Small intestine (tissue), 7 donors: Measurements from ENCODE around the gene OSBP2. TPM values are rescaled to one million over a fixed set of nuclear protein-coding genes. Genes with fewer than 3 reads are reported as not detected.

Experiments
- DNase-seq, 2 donors: peaks; one replicate each; pipeline versions ENCODE4 v3.0.0 to v3.0.0-alpha.2; 2013
- FAIRE-seq: peaks from 2 replicates; lab custom pipeline; 2012; peaks lifted over from hg19 to GRCh38; lab: Jason Lieb, UNC
- H3K27ac ChIP-seq, 3 donors: one replicate each; pipeline ENCODE4 v1.5.1; 2013; ENCODE audit warnings: low read length in 2 of 3, mild to moderate bottlenecking in 2 of 3, control low read depth in 1 of 3, inconsistent platforms in 1 of 3, low read depth in 1 of 3, moderate library complexity in 1 of 3
- H3K27me3 ChIP-seq, 3 donors: one replicate each; pipeline ENCODE4 v1.6.1; 2013; ENCODE audit warnings: low read length in 3 of 3, inconsistent platforms in 1 of 3; ENCODE audit not compliant: control insufficient read depth in 3 of 3, insufficient read depth in 3 of 3
- H3K36me3 ChIP-seq, 3 donors: one replicate each; pipeline ENCODE4 v1.6.1; 2013; ENCODE audit warnings: low read length in 3 of 3, inconsistent platforms in 1 of 3, low read depth in 1 of 3, mild to moderate bottlenecking in 1 of 3, moderate library complexity in 1 of 3; ENCODE audit not compliant: control insufficient read depth in 3 of 3, insufficient read depth in 2 of 3
- H3K4me1 ChIP-seq, 3 donors: one replicate each; pipeline ENCODE4 v1.6.1; 2013; ENCODE audit warnings: low read length in 2 of 3, inconsistent platforms in 1 of 3, low read depth in 1 of 3, mild to moderate bottlenecking in 1 of 3, moderate library complexity in 1 of 3; ENCODE audit not compliant: control insufficient read depth in 3 of 3, insufficient read depth in 2 of 3
- H3K4me3 ChIP-seq, 3 donors: one replicate each; pipeline ENCODE4 v1.5.1; 2013; ENCODE audit warnings: low read length in 3 of 3, control low read depth in 1 of 3, inconsistent platforms in 1 of 3, low read depth in 1 of 3, mild to moderate bottlenecking in 1 of 3, moderate library complexity in 1 of 3
- H3K9me3 ChIP-seq, 2 donors: one replicate each; pipeline ENCODE4 v1.6.1; 2013; ENCODE audit warnings: low read depth in 1 of 2, low read length in 1 of 2; ENCODE audit not compliant: control insufficient read depth in 2 of 2, insufficient read depth in 1 of 2
- WGBS, 3 donors: extraction: QIAGEN DNeasy Blood & Tissue Kit; methylation state at CpG; one replicate each; pipeline ENCODE4 v1.1.7; 2013; 5-methylcytosine and 5-hydroxymethylcytosine counted together
- polyA plus RNA-seq, 4 donors: library from polyadenylated mRNA; stranded (reverse) in 3 of 4; unstranded in 1 of 4; fragments of 200-250 nt in 3 of 4; fragments of 120-200 nt in 1 of 4; gene quantifications; one replicate each; pipeline versions ENCODE4 v1.2.1 to v1.2.3, GENCODE V29; 2013
- donor health status: healthy with polysubstance abuse.
- donor health status: control.
- donor health status: control.
- donor health status: Bipolar disorder and iron deficiency.
- donor health status: healthy.

The OSBP2 gene
- polyA plus RNA-seq, 4 donors: 1.3 to 99.3 (median 1.8) TPM

DNA sequence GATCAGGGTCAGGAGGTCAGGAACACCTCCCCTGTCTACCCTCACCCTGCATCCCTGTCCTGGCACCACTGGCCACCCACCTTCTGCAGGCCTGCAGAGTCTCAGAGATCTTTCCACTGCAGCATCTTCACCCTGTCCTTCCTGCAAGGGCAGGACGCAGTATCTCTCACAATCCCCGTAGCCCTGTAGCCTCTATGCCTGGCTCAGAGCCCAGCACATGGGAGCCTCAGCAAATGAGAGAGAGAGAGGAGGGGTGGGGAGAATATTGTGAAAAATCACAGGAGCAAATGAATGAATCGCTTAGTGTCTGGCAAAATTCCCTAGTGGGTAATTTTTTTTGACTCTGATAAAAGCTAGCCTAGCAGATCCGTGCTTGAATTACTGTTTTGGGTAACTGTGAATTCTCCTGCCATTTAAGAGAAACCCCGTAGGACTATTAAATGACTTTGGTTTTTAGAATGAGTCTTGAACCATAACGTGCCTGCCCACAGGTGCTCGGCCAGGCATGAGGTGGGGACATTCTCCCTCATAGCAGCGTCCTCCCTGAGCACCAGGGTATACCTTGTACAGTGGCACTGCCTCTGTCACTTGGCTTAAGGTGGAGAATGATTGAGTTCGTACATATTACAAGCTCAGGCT, 182.4 kb downstream of the OSBP2 start:
- FAIRE-seq (no peak), DNase-seq (no peak)
- WGBS, 3 donors: 66 to 77% (median 71%) methylated on average over 9 of the region's 9 CpGs
- H3K4me3 ChIP-seq: no peak overlapping the region
- no peaks in the 10 kb centered on the region for H3K9me3 ChIP-seq
- H3K27me3 ChIP-seq: no peaks in the 10 kb centered on the region
- no peak overlapping the region for H3K27ac ChIP-seq
- peaks cover 0 to 46% (median 0%) of the 10 kb centered on the region in 3 donors for H3K4me1 ChIP-seq
- H3K36me3 ChIP-seq: peaks cover 0 to 10% (median 0%) of the 10 kb centered on the region in 3 donors

GRCh38 chr22:30877662-30878515, 183.2 kb downstream of the OSBP2 start:
- no peak overlapping the region for H3K27ac ChIP-seq
- H3K4me3 ChIP-seq: no peak overlapping the region
- FAIRE-seq (no peak), DNase-seq (no peak)
- no peaks in the 10 kb centered on the region for H3K9me3 ChIP-seq
- peaks cover 0 to 11% (median 0%) of the 10 kb centered on the region in 3 donors for H3K36me3 ChIP-seq
- H3K27me3 ChIP-seq: no peaks in the 10 kb centered on the region
- H3K4me1 ChIP-seq: peaks cover 0 to 54% (median 0%) of the 10 kb centered on the region in 3 donors
- WGBS, 3 donors: 87 to 90% (median 89%) methylated on average over 15 of the region's 15 CpGs

- Histone ChIP-seq H3K4me1 (peaks cover 0 to 61% (median 0%) of the 10 kb centered on the region in 3 donors), H3K27me3 (no peaks in the 10 kb centered on the region), H3K9me3 (no peaks in the 10 kb centered on the region), H3K4me3 (no peak overlapping the region), H3K36me3 (peaks cover 0 to 17% (median 0%) of the 10 kb centered on the region in 3 donors), H3K27ac (peak overlapping the region in 1 of 3 donors; percentile 21)
- FAIRE-seq (no peak), DNase-seq (peak in 1 of 2 donors; percentile 79)
- WGBS, 3 donors: 69 to 79% (median 75%) methylated on average over 16 of the region's 16 CpGs
Observed at GRCh38 chr22:30878516-30879414, 184.1 kb downstream of the OSBP2 start.

DNA sequence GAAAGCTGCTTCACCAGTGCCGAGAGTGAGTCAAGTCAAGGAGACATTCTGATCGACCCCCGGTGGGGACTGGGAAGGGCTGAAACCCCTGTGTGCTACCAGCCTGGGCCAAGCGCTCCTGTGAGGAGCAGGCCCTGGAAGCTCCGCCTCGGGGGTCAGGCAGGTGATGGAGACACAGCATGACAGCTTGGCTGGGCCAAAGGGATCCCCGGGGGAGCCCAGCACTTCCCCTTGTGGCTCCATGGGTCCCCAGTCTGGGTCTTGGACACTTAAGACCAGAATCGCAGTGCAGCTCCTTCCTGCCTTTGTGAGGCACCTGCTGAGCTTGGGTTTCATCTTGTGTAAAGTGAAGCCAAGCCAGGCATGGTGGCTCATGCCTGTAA, 184.7 kb downstream of the OSBP2 start:
- Histone ChIP-seq H3K27me3 (no peaks in the 10 kb centered on the region), H3K4me3 (no peak overlapping the region), H3K27ac (peak overlapping the region in 1 of 3 donors; percentile 21), H3K4me1 (peaks cover 0 to 67% (median 0%) of the 10 kb centered on the region in 3 donors), H3K9me3 (no peaks in the 10 kb centered on the region), H3K36me3 (peaks cover 0 to 23% (median 0%) of the 10 kb centered on the region in 3 donors)
- 72 to 78% (median 77%) methylated on average over 8 of the region's 8 CpGs for WGBS, 3 donors
- no peak for FAIRE-seq
- DNase-seq: no peak

DNA sequence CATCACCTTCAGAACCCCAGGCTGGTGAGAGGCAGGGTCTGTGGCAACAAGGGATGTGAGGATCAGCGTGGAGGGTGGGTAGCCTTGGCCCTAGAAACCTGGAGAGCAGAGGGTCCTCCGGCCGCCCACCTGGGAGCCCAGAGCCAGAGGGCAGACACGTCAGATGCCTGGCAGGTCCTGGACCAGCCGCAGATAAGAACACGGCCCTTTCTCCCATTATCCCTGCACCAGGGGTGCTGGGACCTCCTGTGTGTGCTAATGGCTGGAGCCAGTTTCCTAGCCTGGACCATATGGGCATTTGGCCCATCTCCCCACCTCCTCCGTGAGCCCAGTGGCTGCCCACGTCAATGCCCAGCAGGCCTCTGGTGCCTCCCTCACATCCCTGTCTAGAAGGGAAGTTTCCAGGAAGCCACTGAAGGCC, 185.5 kb downstream of the OSBP2 start:
- no peaks in the 10 kb centered on the region for H3K27me3 ChIP-seq

DNA sequence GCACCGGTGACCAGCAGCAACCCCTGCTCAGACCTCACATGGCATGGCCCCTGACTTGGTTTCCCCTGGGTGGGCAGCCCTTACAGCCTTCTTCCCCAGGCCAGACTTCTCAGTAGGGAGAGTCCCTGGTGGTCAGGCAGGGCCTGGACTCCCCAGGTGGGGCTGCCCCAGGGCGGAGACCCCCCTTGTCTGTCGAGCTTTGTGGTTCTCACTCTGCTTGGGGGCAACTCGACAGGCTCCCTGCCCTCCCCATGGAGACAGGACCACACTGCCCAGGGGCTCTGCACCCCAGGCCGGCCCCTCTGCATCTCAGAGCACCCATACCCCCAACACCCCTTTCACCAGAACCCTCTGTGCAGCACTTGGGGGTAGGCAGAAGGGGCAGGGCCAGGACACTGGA, 186.2 kb downstream of the OSBP2 start:
- Histone ChIP-seq H3K9me3 (no peaks in the 10 kb centered on the region), H3K4me3 (no peak overlapping the region), H3K27me3 (no peaks in the 10 kb centered on the region), H3K27ac (peak overlapping the region in 1 of 3 donors; percentile 89), H3K36me3 (peaks cover 0 to 34% (median 0%) of the 10 kb centered on the region in 3 donors), H3K4me1 (peaks cover 0 to 74% (median 0%) of the 10 kb centered on the region in 3 donors)
- DNase-seq (no peak), FAIRE-seq (no peak)
- 68 to 82% (median 80%) methylated on average over 5 of the region's 5 CpGs for WGBS, 3 donors

More for the DNA sequence above, 185.5 kb downstream of the OSBP2 start:
- no peak for DNase-seq
- Histone ChIP-seq H3K9me3 (no peaks in the 10 kb centered on the region), H3K4me3 (no peak overlapping the region), H3K27ac (no peak overlapping the region), H3K4me1 (peaks cover 0 to 69% (median 0%) of the 10 kb centered on the region in 3 donors), H3K36me3 (peaks cover 0 to 31% (median 0%) of the 10 kb centered on the region in 3 donors)
- FAIRE-seq: no peak
- WGBS, 3 donors: 82 to 92% (median 85%) methylated on average over 6 to 8 of the region's 8 CpGs

GRCh38 chr22:30881361-30882183, 186.9 kb downstream of the OSBP2 start:
- DNase-seq (peak; percentile 67 to 93), FAIRE-seq (no peak)
- 31 to 62% (median 35%) methylated on average over 14 of the region's 14 CpGs for WGBS, 3 donors
- Histone ChIP-seq H3K27ac (peak overlapping the region; percentile 25 to 89 (median 27)), H3K4me1 (peaks cover 0 to 76% (median 0%) of the 10 kb centered on the region in 3 donors), H3K27me3 (no peaks in the 10 kb centered on the region), H3K9me3 (no peaks in the 10 kb centered on the region), H3K4me3 (peak overlapping the region in 1 of 3 donors; percentile 56), H3K36me3 (peaks cover 0 to 35% (median 0%) of the 10 kb centered on the region in 3 donors)
